ENCODE results near the gene COLEC11. TPM values are rescaled to one million over a fixed set of nuclear protein-coding genes. Genes with fewer than 3 reads are reported as not detected.
A peak's percentile ranks its signal among the peaks of the same experiment; 100 is the strongest.

Gene COLEC11
- total and polyA plus RNA-seq, 2 of the 13 experiments (the other 11 are each of a cell fraction or from before 2014, with no cell fraction given) = 1.5 to 3.0 TPM

DNA sequence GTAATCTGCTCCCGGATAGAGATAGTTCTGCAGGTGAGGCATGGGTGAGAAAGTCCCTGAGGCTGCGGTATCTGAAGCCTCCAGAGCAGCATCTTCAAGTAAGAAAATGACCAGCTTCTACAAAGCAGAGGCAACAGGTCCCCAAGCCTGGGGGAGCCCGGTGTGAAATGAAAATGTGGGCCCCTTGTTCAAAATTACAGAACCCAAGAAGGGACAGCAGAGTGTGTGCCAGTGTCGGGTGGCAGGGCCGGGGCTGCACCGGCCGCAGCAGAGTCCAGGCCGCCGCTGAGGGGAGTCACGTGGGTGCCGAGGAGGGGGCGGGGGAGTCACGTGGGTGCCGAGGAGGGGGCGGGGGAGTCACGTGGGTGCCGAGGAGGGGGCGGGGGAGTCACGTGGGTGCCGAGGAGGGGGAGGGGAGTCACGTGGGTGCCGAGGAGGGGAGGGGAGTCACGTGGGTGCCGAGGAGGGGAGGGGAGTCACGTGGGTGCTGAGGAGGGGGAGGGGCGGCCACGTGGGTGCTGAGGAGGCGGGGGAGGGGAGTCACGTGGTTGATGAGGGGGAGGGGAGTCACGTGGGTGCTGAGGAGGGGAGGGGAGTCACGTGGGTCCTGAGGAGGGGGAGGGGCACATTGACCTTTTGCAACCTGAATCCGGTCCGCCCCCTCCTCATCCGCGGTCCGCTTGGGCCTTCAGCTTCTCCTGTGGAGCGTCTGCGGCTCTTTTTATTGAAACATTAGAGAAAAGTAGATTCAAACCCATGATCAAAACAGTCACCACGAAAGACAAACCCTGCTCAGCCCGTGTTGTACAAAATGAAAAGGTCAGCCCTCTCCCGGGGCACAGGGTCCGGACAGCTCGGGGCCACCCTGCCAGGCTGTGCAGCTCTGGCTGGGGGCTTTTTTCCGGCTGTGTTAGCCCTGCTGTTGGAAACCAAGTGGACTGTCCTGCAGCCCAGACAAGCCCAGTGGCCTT is 10.4 kb downstream of the COLEC11 start (continued):
- TF ChIP-seq, protein P1, sequence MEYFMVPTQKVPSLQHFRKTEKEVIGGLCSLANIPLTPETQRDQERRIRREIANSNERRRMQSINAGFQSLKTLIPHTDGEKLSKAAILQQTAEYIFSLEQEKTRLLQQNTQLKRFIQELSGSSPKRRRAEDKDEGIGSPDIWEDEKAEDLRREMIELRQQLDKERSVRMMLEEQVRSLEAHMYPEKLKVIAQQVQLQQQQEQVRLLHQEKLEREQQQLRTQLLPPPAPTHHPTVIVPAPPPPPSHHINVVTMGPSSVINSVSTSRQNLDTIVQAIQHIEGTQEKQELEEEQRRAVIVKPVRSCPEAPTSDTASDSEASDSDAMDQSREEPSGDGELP (IDR thresholded peaks at IDR 0.05; ENCODE audit: borderline replicate concordance, low read depth) = peak; percentile 24; the same call in 1 of the 2 replicates
- TF ChIP-seq, protein P2, sequence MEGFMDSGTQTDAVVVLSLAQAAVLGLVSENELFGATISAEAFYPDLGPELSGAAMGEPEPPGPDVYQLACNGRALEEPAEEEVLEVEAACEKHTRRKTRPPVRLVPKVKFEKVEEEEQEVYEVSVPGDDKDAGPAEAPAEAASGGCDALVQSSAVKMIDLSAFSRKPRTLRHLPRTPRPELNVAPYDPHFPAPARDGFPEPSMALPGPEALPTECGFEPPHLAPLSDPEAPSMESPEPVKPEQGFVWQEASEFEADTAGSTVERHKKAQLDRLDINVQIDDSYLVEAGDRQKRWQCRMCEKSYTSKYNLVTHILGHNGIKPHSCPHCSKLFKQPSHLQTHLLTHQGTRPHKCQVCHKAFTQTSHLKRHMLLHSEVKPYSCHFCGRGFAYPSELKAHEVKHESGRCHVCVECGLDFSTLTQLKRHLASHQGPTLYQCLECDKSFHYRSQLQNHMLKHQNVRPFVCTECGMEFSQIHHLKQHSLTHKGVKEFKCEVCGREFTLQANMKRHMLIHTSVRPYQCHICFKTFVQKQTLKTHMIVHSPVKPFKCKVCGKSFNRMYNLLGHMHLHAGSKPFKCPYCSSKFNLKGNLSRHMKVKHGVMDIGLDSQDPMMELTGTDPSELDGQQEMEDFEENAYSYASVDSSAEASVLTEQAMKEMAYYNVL (CRISPR knock-in tag; IDR thresholded peaks at IDR 0.05; ENCODE audit: borderline replicate concordance) = no peak
- TF ChIP-seq SOX5 (CRISPR knock-in tag; IDR thresholded peaks at IDR 0.05; ENCODE audit: borderline replicate concordance) = peak; percentile 10; the same call in 1 of the 2 replicates
- no peak for TF ChIP-seq ZNF468 (CRISPR knock-in tag; IDR thresholded peaks at IDR 0.05)
- no peak for TF ChIP-seq SRSF4 (IDR thresholded peaks at IDR 0.05; ENCODE audit: low read depth, low read length, poor library complexity, severe bottlenecking)
- TF ChIP-seq ZNF3 (CRISPR knock-in tag; IDR thresholded peaks at IDR 0.05) = no peak
- TF ChIP-seq, protein P3, sequence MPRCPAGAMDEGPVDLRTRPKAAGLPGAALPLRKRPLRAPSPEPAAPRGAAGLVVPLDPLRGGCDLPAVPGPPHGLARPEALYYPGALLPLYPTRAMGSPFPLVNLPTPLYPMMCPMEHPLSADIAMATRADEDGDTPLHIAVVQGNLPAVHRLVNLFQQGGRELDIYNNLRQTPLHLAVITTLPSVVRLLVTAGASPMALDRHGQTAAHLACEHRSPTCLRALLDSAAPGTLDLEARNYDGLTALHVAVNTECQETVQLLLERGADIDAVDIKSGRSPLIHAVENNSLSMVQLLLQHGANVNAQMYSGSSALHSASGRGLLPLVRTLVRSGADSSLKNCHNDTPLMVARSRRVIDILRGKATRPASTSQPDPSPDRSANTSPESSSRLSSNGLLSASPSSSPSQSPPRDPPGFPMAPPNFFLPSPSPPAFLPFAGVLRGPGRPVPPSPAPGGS (CRISPR knock-in tag; IDR thresholded peaks at IDR 0.05) = no peak
- peak; percentile 20; the same call in 1 of the 2 replicates for TF ChIP-seq PPARG (CRISPR knock-in tag; conservative IDR thresholded peaks at IDR 0.05)
- TF ChIP-seq PLRG1 (conservative IDR thresholded peaks at IDR 0.05) = no peak
- TF ChIP-seq ZNF230 (CRISPR knock-in tag; IDR thresholded peaks at IDR 0.05) = no peak
- no peak for TF ChIP-seq HNRNPH1 (optimal IDR thresholded peaks at IDR 0.05; ENCODE audit: low read depth, low read length)
- no peak for TF ChIP-seq MAF1 (CRISPR knock-in tag; IDR thresholded peaks at IDR 0.05; ENCODE audit: borderline replicate concordance)
- no peak for TF ChIP-seq PAX8 (CRISPR knock-in tag; IDR thresholded peaks at IDR 0.05; ENCODE audit: borderline replicate concordance)
- TF ChIP-seq ZNF556 (CRISPR knock-in tag; IDR thresholded peaks at IDR 0.05; ENCODE audit: borderline replicate concordance) = no peak
- TF ChIP-seq NCOA1 (CRISPR knock-in tag; IDR thresholded peaks at IDR 0.05) = no peak
- TF ChIP-seq CENPX (CRISPR knock-in tag; IDR thresholded peaks at IDR 0.05) = no peak
- TF ChIP-seq ARNT (IDR thresholded peaks at IDR 0.05) = no peak
- no peak for TF ChIP-seq ZNF724P (CRISPR knock-in tag; IDR thresholded peaks at IDR 0.05; ENCODE audit: borderline replicate concordance)
- no peak for TF ChIP-seq EEA1 (CRISPR knock-in tag; IDR thresholded peaks at IDR 0.05; ENCODE audit: borderline replicate concordance)
- TF ChIP-seq GABPA (IDR thresholded peaks at IDR 0.05; ENCODE audit: low read depth, low read length) = no peak
- TF ChIP-seq GABPA (CRISPR knock-in tag; IDR thresholded peaks at IDR 0.05; ENCODE audit: low read depth) = no peak; the same call in 1 of the 2 replicates
- no peak for TF ChIP-seq RBM22 (optimal IDR thresholded peaks at IDR 0.05; ENCODE audit: low read length)
- 0 out of 2 replicates have a peak, but pooled peaks have one; percentile 34 for TF ChIP-seq ZNF546 (CRISPR knock-in tag; conservative IDR thresholded peaks at IDR 0.05)
- no peak for TF ChIP-seq ZNF251 (CRISPR knock-in tag; IDR thresholded peaks at IDR 0.05)
- TF ChIP-seq TMF1 (CRISPR knock-in tag; IDR thresholded peaks at IDR 0.05; ENCODE audit: low read depth) = no peak
